Smooth muscle cell of bladder (primary cell): ENCODE results near the gene PIGN. TPM values are rescaled to one million over a fixed set of nuclear protein-coding genes. Genes with fewer than 3 reads are reported as not detected.

Experiments used
- total RNA-seq: library from RNA; depleted of rRNA; stranded (reverse); fragments of >200 nt; gene quantifications from 2 replicates; pipeline ENCODE4 v1.2.3, GENCODE V29; 2014

PIGN gene
- total RNA-seq: 43.2 and 59.4 TPM in 2 replicates

GRCh38 chr18:62186774-62187542 is at the start of gene PIGN, which contains the start of gene RELCH:
PIGN (minus strand) TSS chr18:62187056; CDS start chr18:62161353, 25,703 bp downstream.
RELCH (plus strand) TSS chr18:62187255; CDS start chr18:62187506, 251 bp downstream.

Other genes with a start within 250 kb of the PIGN start
- gene RELCH, start 199 bp upstream of the PIGN start, total RNA-seq: 22.8 and 24.9 TPM in 2 replicates
- gene TNFRSF11A, start 138.3 kb upstream of the PIGN start, total RNA-seq: 0.09 and 0.14 TPM in 2 replicates